ENCODE measurements around the gene AHNAK2. TPM values are rescaled to one million over a fixed set of nuclear protein-coding genes. Genes with fewer than 3 reads are reported as not detected.
A peak's percentile ranks its signal among the peaks of the same experiment; 100 is the strongest.

The AHNAK2 gene
- total and polyA plus RNA-seq, 2 of the 13 experiments (the other 11 are each of a cell fraction or from before 2014, with no cell fraction given): 0.11 to 0.18 TPM

DNA sequence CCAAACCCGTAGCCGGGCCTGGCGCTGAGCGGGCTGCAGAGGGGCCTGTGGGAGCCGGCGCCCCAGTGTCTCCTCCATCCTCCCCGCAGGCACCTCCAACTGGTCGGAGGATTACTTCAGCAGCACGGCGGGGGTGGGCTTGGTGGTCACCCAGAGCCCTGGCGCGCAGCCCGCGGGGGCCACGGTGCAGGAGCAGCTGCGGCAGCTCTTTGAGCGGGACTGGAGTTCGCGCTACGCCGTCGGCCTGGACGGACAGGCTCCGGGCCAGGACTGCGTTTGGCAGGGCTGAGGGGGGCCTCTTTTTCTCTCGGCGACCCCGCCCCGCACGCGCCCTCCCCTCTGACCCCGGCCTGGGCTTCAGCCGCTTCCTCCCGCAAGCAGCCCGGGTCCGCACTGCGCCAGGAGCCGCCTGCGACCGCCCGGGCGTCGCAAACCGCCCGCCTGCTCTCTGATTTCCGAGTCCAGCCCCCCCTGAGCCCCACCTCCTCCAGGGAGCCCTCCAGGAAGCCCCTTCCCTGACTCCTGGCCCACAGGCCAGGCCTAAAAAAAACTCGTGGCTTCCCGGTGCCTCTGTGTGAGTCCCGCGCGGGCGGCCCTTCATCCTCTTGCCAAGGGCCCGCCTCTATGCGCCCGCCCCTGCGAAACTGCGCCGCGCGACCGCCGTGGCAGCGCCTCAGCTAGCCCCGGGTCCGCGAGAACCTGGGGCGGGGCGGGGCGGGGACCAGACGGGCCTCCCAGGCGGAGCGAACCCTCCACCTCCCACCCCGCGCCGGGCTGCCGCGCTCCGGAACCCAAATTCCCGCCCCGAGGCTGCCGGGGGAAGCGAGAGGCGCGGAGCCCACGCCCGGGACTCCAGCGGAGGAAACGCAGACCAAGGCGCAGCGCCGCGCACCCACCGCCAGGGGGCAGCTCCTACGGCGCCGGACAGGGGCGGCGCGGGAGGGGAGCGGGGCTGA lies 45.2 kb downstream of the AHNAK2 start (continued):
- TF ChIP-seq, protein P1, sequence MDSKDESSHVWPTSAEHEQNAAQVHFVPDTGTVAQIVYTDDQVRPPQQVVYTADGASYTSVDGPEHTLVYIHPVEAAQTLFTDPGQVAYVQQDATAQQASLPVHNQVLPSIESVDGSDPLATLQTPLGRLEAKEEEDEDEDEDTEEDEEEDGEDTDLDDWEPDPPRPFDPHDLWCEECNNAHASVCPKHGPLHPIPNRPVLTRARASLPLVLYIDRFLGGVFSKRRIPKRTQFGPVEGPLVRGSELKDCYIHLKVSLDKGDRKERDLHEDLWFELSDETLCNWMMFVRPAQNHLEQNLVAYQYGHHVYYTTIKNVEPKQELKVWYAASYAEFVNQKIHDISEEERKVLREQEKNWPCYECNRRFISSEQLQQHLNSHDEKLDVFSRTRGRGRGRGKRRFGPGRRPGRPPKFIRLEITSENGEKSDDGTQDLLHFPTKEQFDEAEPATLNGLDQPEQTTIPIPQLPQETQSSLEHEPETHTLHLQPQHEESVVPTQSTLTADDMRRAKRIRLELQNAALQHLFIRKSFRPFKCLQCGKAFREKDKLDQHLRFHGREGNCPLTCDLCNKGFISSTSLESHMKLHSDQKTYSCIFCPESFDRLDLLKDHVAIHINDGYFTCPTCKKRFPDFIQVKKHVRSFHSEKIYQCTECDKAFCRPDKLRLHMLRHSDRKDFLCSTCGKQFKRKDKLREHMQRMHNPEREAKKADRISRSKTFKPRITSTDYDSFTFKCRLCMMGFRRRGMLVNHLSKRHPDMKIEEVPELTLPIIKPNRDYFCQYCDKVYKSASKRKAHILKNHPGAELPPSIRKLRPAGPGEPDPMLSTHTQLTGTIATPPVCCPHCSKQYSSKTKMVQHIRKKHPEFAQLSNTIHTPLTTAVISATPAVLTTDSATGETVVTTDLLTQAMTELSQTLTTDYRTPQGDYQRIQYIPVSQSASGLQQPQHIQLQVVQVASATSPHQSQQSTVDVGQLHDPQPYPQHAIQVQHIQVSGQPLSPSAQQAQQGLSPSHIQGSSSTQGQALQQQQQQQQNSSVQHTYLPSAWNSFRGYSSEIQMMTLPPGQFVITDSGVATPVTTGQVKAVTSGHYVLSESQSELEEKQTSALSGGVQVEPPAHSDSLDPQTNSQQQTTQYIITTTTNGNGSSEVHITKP (CRISPR knock-in tag; IDR thresholded peaks at IDR 0.05; ENCODE audit: low read depth): no peak
- no peak for TF ChIP-seq ETV5 (CRISPR knock-in tag; IDR thresholded peaks at IDR 0.05; ENCODE audit: borderline replicate concordance)
- no peak for TF ChIP-seq ZNF780A (CRISPR knock-in tag; IDR thresholded peaks at IDR 0.05)
- TF ChIP-seq GABPA (IDR thresholded peaks at IDR 0.05; ENCODE audit: low read depth, low read length): peak; percentile 45
- TF ChIP-seq GABPA (CRISPR knock-in tag; IDR thresholded peaks at IDR 0.05; ENCODE audit: low read depth): no peak
- TF ChIP-seq ARHGAP35 (CRISPR knock-in tag; IDR thresholded peaks at IDR 0.05; ENCODE audit: borderline replicate concordance): no peak
- no peak for TF ChIP-seq ZBTB1 (CRISPR knock-in tag; IDR thresholded peaks at IDR 0.05; ENCODE audit: borderline replicate concordance)
- no peak for TF ChIP-seq FOXA1 (IDR thresholded peaks at IDR 0.05)
- no peak for TF ChIP-seq FOXA1 (CRISPR knock-in tag; IDR thresholded peaks at IDR 0.05)
- no peak for TF ChIP-seq ZNF44 (CRISPR knock-in tag; IDR thresholded peaks at IDR 0.05)
- TF ChIP-seq ZNF501 (CRISPR knock-in tag; IDR thresholded peaks at IDR 0.05): peak; percentile 35; the same call in 1 of the 2 replicates
- no peak for TF ChIP-seq AGO1 (IDR thresholded peaks at IDR 0.05; ENCODE audit: low read depth, low read length, poor library complexity, severe bottlenecking)
- no peak for TF ChIP-seq ZNF251 (CRISPR knock-in tag; IDR thresholded peaks at IDR 0.05)
- TF ChIP-seq RFX1 (IDR thresholded peaks at IDR 0.05): no peak
- TF ChIP-seq, protein P2, sequence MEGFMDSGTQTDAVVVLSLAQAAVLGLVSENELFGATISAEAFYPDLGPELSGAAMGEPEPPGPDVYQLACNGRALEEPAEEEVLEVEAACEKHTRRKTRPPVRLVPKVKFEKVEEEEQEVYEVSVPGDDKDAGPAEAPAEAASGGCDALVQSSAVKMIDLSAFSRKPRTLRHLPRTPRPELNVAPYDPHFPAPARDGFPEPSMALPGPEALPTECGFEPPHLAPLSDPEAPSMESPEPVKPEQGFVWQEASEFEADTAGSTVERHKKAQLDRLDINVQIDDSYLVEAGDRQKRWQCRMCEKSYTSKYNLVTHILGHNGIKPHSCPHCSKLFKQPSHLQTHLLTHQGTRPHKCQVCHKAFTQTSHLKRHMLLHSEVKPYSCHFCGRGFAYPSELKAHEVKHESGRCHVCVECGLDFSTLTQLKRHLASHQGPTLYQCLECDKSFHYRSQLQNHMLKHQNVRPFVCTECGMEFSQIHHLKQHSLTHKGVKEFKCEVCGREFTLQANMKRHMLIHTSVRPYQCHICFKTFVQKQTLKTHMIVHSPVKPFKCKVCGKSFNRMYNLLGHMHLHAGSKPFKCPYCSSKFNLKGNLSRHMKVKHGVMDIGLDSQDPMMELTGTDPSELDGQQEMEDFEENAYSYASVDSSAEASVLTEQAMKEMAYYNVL (CRISPR knock-in tag; IDR thresholded peaks at IDR 0.05; ENCODE audit: borderline replicate concordance): no peak
- TF ChIP-seq, protein P3, sequence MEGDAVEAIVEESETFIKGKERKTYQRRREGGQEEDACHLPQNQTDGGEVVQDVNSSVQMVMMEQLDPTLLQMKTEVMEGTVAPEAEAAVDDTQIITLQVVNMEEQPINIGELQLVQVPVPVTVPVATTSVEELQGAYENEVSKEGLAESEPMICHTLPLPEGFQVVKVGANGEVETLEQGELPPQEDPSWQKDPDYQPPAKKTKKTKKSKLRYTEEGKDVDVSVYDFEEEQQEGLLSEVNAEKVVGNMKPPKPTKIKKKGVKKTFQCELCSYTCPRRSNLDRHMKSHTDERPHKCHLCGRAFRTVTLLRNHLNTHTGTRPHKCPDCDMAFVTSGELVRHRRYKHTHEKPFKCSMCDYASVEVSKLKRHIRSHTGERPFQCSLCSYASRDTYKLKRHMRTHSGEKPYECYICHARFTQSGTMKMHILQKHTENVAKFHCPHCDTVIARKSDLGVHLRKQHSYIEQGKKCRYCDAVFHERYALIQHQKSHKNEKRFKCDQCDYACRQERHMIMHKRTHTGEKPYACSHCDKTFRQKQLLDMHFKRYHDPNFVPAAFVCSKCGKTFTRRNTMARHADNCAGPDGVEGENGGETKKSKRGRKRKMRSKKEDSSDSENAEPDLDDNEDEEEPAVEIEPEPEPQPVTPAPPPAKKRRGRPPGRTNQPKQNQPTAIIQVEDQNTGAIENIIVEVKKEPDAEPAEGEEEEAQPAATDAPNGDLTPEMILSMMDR (CRISPR knock-in tag; IDR thresholded peaks at IDR 0.05): peak; percentile 73
- no peak for TF ChIP-seq ZNF792 (CRISPR knock-in tag; IDR thresholded peaks at IDR 0.05)
- TF ChIP-seq ZMAT3 (CRISPR knock-in tag; conservative IDR thresholded peaks at IDR 0.05): no peak
- no peak for TF ChIP-seq ZSCAN21 (CRISPR knock-in tag; IDR thresholded peaks at IDR 0.05; ENCODE audit: borderline replicate concordance)
- TF ChIP-seq KDM5A (IDR thresholded peaks at IDR 0.05; ENCODE audit: borderline replicate concordance, low read length): no peak
- TF ChIP-seq NKX3-1 (CRISPR knock-in tag; IDR thresholded peaks at IDR 0.05): no peak
- no peak for TF ChIP-seq EHMT2 (IDR thresholded peaks at IDR 0.05; ENCODE audit: borderline replicate concordance, low read depth, low read length)
- no peak for TF ChIP-seq GLI4 (CRISPR knock-in tag; IDR thresholded peaks at IDR 0.05; ENCODE audit: borderline replicate concordance)
- no peak for TF ChIP-seq SMYD3 (CRISPR knock-in tag; IDR thresholded peaks at IDR 0.05)
